Ramos (cell line): Measurements from ENCODE around the gene AADACL4.
"Not testable (repeated sequence)": the region's sequence is repeated elsewhere in the genome, so short reads cannot be mapped to it uniquely, and the experiment has no call there.

ENCODE experiments used
- in situ Hi-C: fragments of 300-500 bp; cut with MboI; formaldehyde crosslinking; loops from one replicate; pipeline ENCODE4 v1.14.3; 2022; ENCODE audit warnings: low sequenced_read_pairs; ENCODE audit not compliant: unreplicated experiment

AADACL4 gene

GRCh38 chr1:12622506-12622905 lies 21.4 kb upstream of the AADACL4 start:
- in situ Hi-C loops, result loop anchor here (25.0 kb wide), 1 partner anchor 310 kb away; no protein-coding TSS in a partner anchor

GRCh38 chr1:12625276-12625675 lies 18.6 kb upstream of the AADACL4 start:
- in situ Hi-C loops, result no loop called here

- in situ Hi-C loops, result no loop called here
Measured at GRCh38 chr1:12626888-12627287, 17.0 kb upstream of the AADACL4 start.

GRCh38 chr1:12627296-12627695 lies 16.6 kb upstream of the AADACL4 start:
- in situ Hi-C loops, result no loop called here

GRCh38 chr1:12629511-12629956 lies 14.4 kb upstream of the AADACL4 start:
- in situ Hi-C loops, result no loop called here

GRCh38 chr1:12629985-12630760 lies 13.7 kb upstream of the AADACL4 start:
- in situ Hi-C loops, result no loop called here

- in situ Hi-C loops, result no loop called here
Measured at GRCh38 chr1:12630946-12631530, 12.8 kb upstream of the AADACL4 start.

- in situ Hi-C loops, result no loop called here
Measured at GRCh38 chr1:12631571-12631970, 12.3 kb upstream of the AADACL4 start.

GRCh38 chr1:12634156-12634555 lies 9.7 kb upstream of the AADACL4 start:
- in situ Hi-C loops, result no loop called here

- in situ Hi-C loops, result no loop called here
Measured at GRCh38 chr1:12634696-12635202, 9.1 kb upstream of the AADACL4 start.

- in situ Hi-C loops, result no loop called here
Measured at GRCh38 chr1:12636098-12636950, 7.6 kb upstream of the AADACL4 start.

- in situ Hi-C loops, result no loop called here
Measured at GRCh38 chr1:12637693-12638092, 6.2 kb upstream of the AADACL4 start.

- in situ Hi-C loops, result no loop called here
Measured at GRCh38 chr1:12640237-12640957, 3.5 kb upstream of the AADACL4 start.

GRCh38 chr1:12640958-12641272 lies 3.0 kb upstream of the AADACL4 start:
- in situ Hi-C loops, result no loop called here

- in situ Hi-C loops, result no loop called here
Measured at GRCh38 chr1:12643079-12643478, 806 bp upstream of the AADACL4 start.

GRCh38 chr1:12644237-12644636 lies 352 bp downstream of the AADACL4 start:
- in situ Hi-C loops, result no loop called here

GRCh38 chr1:12644829-12645228 lies 944 bp downstream of the AADACL4 start:
- in situ Hi-C loops, result no loop called here

GRCh38 chr1:12645401-12645800 lies 1.5 kb downstream of the AADACL4 start:
- in situ Hi-C loops, result not testable (repeated sequence)

GRCh38 chr1:12648741-12649140 lies 4.9 kb downstream of the AADACL4 start:
- in situ Hi-C loops, result no loop called here

GRCh38 chr1:12649971-12650421 lies 6.1 kb downstream of the AADACL4 start:
- in situ Hi-C loops, result no loop called here
